Adrenal gland (tissue), 5 donors: ENCODE data around the gene CNKSR1.

ENCODE experiments used
- POLR2A ChIP-seq, 2 donors: fragments of 450-650 bp; IDR thresholded peaks; one replicate each; pipeline ENCODE4 v1.6.1; 2017; ENCODE audit warnings: antibody characterized with exemption in 2 of 2, mild to moderate bottlenecking in 2 of 2, moderate library complexity in 1 of 2
- TF ChIP-seq, protein P1 (sequence below), 6 experiments: fragments of 450-650 bp in 4 of 6; fragments of 200-600 bp in 2 of 6; sonication (generic) in 1 of 6; IDR thresholded peaks; 1 replicate in 5 of 6; 2 replicates in 1 of 6; pipeline versions ENCODE4 v1.5.1 to v1.8.0; 2016 to 2021; ENCODE audit warnings: antibody characterized with exemption in 6 of 6, mild to moderate bottlenecking in 2 of 6, moderate library complexity in 1 of 6
- donor health status: DM: no; HTN: no; CAD: no.

DNA sequence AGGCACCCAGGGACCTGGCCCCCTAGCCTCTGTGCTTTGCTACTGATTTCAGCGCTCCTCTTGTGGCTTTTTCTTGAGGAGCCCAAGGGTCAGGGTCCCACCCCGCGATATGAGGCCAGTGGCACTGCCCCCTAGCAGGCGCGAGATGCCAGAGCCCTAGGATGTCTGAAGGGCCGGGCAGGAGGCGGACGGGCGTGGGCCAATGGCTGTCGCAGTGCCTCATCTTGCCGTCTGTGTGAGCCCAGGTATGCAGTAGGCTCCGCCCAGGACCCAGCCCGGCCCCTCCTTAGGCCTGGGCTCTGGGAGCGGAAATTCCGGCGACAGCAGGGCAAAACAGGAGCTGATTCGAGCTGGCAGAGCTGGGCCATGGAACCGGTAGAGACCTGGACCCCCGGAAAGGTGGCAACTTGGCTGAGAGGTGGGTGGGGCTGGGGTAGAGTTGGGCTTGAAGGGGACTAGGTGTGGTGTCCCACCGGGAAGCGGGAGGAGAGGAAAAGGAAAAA, at the start of gene CNKSR1:
- TF ChIP-seq POLR2A (IDR thresholded peaks at IDR 0.05), result no peak
- TF ChIP-seq, protein P1, sequence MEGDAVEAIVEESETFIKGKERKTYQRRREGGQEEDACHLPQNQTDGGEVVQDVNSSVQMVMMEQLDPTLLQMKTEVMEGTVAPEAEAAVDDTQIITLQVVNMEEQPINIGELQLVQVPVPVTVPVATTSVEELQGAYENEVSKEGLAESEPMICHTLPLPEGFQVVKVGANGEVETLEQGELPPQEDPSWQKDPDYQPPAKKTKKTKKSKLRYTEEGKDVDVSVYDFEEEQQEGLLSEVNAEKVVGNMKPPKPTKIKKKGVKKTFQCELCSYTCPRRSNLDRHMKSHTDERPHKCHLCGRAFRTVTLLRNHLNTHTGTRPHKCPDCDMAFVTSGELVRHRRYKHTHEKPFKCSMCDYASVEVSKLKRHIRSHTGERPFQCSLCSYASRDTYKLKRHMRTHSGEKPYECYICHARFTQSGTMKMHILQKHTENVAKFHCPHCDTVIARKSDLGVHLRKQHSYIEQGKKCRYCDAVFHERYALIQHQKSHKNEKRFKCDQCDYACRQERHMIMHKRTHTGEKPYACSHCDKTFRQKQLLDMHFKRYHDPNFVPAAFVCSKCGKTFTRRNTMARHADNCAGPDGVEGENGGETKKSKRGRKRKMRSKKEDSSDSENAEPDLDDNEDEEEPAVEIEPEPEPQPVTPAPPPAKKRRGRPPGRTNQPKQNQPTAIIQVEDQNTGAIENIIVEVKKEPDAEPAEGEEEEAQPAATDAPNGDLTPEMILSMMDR (IDR thresholded peaks at IDR 0.05), result no peak
